ENCODE measurements around the gene SPECC1L. TPM values are rescaled to one million over a fixed set of nuclear protein-coding genes. Genes with fewer than 3 reads are reported as not detected.
"Not testable (repeated sequence)": the region's sequence is repeated elsewhere in the genome, so short reads cannot be mapped to it uniquely, and the experiment has no call there.

Gene SPECC1L
- total RNA-seq, 1 donor from 2014 or later, result 79.5 TPM

DNA sequence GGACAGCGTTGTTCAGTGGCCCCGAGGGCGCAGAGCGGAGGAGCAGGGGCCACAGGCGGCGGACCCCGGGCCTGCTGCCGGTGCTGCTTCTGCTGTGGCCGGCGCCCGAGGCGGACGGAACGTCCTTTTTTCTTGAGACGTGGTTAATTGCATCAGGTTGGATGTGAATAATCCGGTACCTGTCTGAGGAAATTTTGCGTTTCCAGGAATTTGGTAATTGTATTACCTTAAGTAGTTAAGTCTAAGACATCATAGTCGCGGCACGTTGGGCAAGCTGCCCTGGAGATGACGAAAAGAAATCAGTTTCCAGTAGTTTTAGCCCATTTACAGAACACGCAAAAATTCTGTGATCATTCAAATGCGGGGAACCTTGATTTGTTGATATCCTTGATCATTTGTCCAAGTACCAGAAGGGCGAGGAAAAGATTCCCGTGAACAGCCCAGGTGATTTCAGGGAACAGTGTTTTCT lies 789 bp downstream of the SPECC1L start:
- H3K27ac Mint-ChIP-seq (ENCODE audit: unreplicated experiment), result peak overlapping the region; percentile 73
- peak overlapping the region; percentile 78 for H3K4me3 Mint-ChIP-seq (ENCODE audit: unreplicated experiment)
- DNase-seq (ENCODE audit: extremely low spot score, unreplicated experiment), result no peak
- H3K4me1 Mint-ChIP-seq (ENCODE audit: unreplicated experiment), result peaks cover 41% of the 10 kb centered on the region
- H3K36me3 Mint-ChIP-seq (ENCODE audit: unreplicated experiment), result no peaks in the 10 kb centered on the region
- TF ChIP-seq, protein P1, sequence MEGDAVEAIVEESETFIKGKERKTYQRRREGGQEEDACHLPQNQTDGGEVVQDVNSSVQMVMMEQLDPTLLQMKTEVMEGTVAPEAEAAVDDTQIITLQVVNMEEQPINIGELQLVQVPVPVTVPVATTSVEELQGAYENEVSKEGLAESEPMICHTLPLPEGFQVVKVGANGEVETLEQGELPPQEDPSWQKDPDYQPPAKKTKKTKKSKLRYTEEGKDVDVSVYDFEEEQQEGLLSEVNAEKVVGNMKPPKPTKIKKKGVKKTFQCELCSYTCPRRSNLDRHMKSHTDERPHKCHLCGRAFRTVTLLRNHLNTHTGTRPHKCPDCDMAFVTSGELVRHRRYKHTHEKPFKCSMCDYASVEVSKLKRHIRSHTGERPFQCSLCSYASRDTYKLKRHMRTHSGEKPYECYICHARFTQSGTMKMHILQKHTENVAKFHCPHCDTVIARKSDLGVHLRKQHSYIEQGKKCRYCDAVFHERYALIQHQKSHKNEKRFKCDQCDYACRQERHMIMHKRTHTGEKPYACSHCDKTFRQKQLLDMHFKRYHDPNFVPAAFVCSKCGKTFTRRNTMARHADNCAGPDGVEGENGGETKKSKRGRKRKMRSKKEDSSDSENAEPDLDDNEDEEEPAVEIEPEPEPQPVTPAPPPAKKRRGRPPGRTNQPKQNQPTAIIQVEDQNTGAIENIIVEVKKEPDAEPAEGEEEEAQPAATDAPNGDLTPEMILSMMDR (IDR thresholded peaks at IDR 0.05), result no peak
- H3K9me3 Mint-ChIP-seq (ENCODE audit: unreplicated experiment), result no peaks in the 10 kb centered on the region
- no peaks in the 10 kb centered on the region for H3K27me3 Mint-ChIP-seq (ENCODE audit: unreplicated experiment)

DNA sequence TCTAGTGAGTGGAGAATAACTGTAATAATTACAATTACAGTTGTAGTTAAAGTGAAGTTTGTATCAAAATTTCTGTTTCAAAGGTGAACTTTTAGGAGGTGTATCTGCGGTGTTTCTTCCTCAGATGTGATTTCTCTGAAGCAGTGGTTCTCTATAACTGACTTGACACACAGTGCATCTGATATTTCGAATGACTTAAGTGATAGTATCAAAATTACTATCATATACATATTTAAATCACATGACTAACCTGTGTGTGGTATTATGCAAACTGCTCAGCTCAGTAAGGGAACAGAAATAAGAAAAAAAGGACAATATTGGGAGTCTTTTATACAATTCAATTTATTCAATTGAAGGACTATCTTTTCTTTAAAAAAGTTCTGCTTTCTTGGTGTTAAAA lies 2.4 kb downstream of the SPECC1L start:
- DNase-seq (ENCODE audit: extremely low spot score, unreplicated experiment); H3K36me3 Mint-ChIP-seq (ENCODE audit: unreplicated experiment); H3K27me3 Mint-ChIP-seq (ENCODE audit: unreplicated experiment); H3K4me3 Mint-ChIP-seq (ENCODE audit: unreplicated experiment); H3K9me3 Mint-ChIP-seq (ENCODE audit: unreplicated experiment): not testable (repeated sequence)
- Mint-ChIP-seq H3K27ac (ENCODE audit: unreplicated experiment) (peak overlapping the region; percentile 14), H3K4me1 (ENCODE audit: unreplicated experiment) (peaks cover 45% of the 10 kb centered on the region)

DNA sequence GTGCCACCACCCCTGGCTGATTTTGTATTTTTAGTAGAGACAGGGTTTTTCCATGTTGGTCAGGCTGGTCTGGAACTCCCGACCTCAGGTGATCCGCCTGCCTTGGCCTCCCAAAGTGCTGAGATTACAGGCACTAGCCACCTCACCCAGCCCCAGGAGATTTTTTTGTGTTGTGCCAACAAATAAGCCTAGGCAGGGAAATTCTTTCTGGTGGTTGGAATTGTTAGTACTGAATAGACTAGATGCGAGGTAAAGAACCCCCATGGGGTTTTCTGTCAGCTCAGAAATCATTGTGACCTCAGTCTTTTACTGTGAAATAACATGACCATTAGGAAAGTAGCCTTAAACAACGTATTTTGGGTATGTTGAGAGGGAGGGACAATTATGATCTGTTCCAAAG lies 3.3 kb downstream of the SPECC1L start:
- Mint-ChIP-seq H3K4me3 (ENCODE audit: unreplicated experiment) (peak overlapping the region; percentile 29), H3K27ac (ENCODE audit: unreplicated experiment) (peak overlapping the region; percentile 74), H3K4me1 (ENCODE audit: unreplicated experiment) (peaks cover 45% of the 10 kb centered on the region)
- not testable (repeated sequence) for H3K9me3 Mint-ChIP-seq (ENCODE audit: unreplicated experiment); H3K36me3 Mint-ChIP-seq (ENCODE audit: unreplicated experiment); DNase-seq (ENCODE audit: extremely low spot score, unreplicated experiment); H3K27me3 Mint-ChIP-seq (ENCODE audit: unreplicated experiment)

DNA sequence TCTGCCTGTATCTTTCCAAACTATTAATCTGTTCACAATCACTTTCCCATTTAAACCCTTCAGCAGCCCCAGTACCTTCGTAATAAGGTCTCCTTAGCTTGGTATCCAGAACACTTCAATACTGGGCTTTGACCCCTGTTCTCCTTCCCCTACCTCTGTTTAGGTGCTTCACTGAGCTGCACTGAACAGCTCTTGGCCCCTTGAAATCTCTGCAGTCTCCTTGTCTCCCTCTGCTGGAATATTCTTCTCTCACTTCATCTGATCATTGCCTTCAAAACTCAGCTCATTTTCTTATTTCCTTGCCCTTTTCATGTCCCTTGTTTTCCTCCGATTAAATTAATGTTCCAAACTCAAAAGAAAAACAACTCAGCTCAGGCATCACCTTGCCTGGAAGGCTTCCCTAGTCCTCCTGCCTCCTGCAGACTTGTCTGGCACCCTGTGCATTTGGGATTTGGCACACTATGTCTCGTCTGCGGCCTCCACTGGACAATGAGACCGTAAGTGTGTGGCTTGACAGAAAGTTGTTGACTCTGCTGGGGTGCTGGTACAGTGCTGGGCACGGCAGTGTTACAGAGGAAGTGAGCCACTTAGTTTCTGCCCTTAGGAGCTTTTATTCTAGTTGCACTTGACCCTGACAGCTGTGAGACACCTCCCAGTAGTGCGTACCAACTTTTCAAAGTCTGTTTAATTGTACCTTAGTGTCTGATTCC lies 4.2 kb downstream of the SPECC1L start:
- Mint-ChIP-seq H3K4me1 (ENCODE audit: unreplicated experiment) (peaks cover 45% of the 10 kb centered on the region), H3K27ac (ENCODE audit: unreplicated experiment) (peak overlapping the region; percentile 76), H3K4me3 (ENCODE audit: unreplicated experiment) (peak overlapping the region; percentile 50)
- not testable (repeated sequence) for DNase-seq (ENCODE audit: extremely low spot score, unreplicated experiment); H3K27me3 Mint-ChIP-seq (ENCODE audit: unreplicated experiment); H3K36me3 Mint-ChIP-seq (ENCODE audit: unreplicated experiment); H3K9me3 Mint-ChIP-seq (ENCODE audit: unreplicated experiment)
- TF ChIP-seq, protein P1 (IDR thresholded peaks at IDR 0.05), result peak; percentile 42

DNA sequence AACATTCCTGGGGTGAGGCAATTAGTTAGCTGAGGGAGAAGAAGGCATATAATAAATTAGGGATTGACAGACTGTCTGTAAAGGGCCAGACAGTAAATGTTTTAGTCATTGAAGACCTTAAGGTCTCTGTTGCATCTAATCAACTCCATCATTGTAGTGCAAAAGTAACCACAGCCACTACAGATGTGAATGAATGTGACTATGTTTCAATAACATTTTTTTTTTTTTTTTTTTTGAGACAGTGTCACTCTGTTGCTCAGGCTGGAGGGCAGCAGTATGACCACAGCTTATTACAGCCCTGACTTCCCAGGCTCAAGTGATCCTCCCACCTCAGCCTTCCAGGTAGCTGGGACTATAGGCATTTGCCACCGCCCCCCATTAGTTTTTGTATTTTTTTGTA lies 9.7 kb downstream of the SPECC1L start:
- not testable (repeated sequence) for DNase-seq (ENCODE audit: extremely low spot score, unreplicated experiment); H3K36me3 Mint-ChIP-seq (ENCODE audit: unreplicated experiment); H3K9me3 Mint-ChIP-seq (ENCODE audit: unreplicated experiment); H3K4me3 Mint-ChIP-seq (ENCODE audit: unreplicated experiment); H3K27me3 Mint-ChIP-seq (ENCODE audit: unreplicated experiment); H3K27ac Mint-ChIP-seq (ENCODE audit: unreplicated experiment)
- H3K4me1 Mint-ChIP-seq (ENCODE audit: unreplicated experiment), result peaks cover 39% of the 10 kb centered on the region

DNA sequence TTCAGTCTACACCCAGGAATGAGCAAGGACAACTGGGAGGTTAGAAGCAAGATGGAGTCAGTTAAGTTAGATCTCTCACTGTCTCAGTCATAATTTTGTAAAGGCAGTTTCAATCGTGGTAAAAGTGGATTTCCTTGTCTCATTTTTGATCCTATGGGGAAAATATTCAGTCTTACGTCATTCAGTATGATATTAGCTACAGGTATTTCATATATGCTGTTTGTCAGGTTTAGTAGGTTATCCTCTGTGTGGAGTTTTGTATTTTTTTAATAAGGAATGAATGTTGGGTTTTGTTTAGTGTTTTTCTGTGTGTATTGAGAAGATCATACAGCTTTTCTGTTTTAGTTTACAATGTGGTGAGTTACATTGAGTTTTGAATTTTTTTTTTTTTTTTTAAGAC lies 11.8 kb downstream of the SPECC1L start:
- no peak overlapping the region for H3K4me3 Mint-ChIP-seq (ENCODE audit: unreplicated experiment)
- H3K9me3 Mint-ChIP-seq (ENCODE audit: unreplicated experiment), result no peaks in the 10 kb centered on the region
- H3K36me3 Mint-ChIP-seq (ENCODE audit: unreplicated experiment), result peaks cover 4% of the 10 kb centered on the region
- no peak for DNase-seq (ENCODE audit: extremely low spot score, unreplicated experiment)
- H3K4me1 Mint-ChIP-seq (ENCODE audit: unreplicated experiment), result peaks cover 46% of the 10 kb centered on the region
- TF ChIP-seq, protein P1 (IDR thresholded peaks at IDR 0.05), result no peak
- no peak overlapping the region for H3K27ac Mint-ChIP-seq (ENCODE audit: unreplicated experiment)
- H3K27me3 Mint-ChIP-seq (ENCODE audit: unreplicated experiment), result no peaks in the 10 kb centered on the region

Measured in osteocyte (in vitro differentiated cells).